Stimulated activated CD4-positive, alpha-beta T cell treated with anti-CD3 and anti-CD28 coated beads, TNF-alpha, amount 100 ng/mL, for 1 hour (primary cell): ENCODE data around the gene OR9G4.

Experiments used
- DNase-seq, 3 donors: peaks; one replicate each; pipeline ENCODE4 v3.0.0-alpha.2; 2020; ENCODE audit warnings: low read depth in 3 of 3, low spot score in 1 of 3

The OR9G4 gene

GRCh38 chr11:56748597-56748996 is at the start of gene OR9G4:
TSS of gene OR9G4 (minus strand) at chr11:56748697. CDS start at chr11:56743766, 4,931 bp downstream.
- DNase-seq = no peak

- no peak for DNase-seq
Observed at GRCh38 chr11:56783448-56784041, 35.0 kb upstream of the OR9G4 start.

- no peak for DNase-seq
Observed at GRCh38 chr11:56782167-56782847, 33.8 kb upstream of the OR9G4 start.

- no peak for DNase-seq
Observed at GRCh38 chr11:56776809-56777208, 28.3 kb upstream of the OR9G4 start.

GRCh38 chr11:56764976-56765375 is 16.5 kb upstream of the OR9G4 start:
- DNase-seq = no peak

- DNase-seq = no peak
Observed at GRCh38 chr11:56751480-56751879, 3.0 kb upstream of the OR9G4 start.

GRCh38 chr11:56750190-56750589 is 1.7 kb upstream of the OR9G4 start:
- DNase-seq = no peak

- no peak for DNase-seq
Observed at GRCh38 chr11:56740886-56741285, 7.6 kb downstream of the OR9G4 start.

- DNase-seq = no peak
Observed at GRCh38 chr11:56740107-56740506, 8.4 kb downstream of the OR9G4 start.

- no peak for DNase-seq
Observed at GRCh38 chr11:56720513-56720912, 28.0 kb downstream of the OR9G4 start.

GRCh38 chr11:56716379-56716854 is 32.1 kb downstream of the OR9G4 start:
- no peak for DNase-seq

GRCh38 chr11:56714206-56714605 is 34.3 kb downstream of the OR9G4 start:
- no peak for DNase-seq

GRCh38 chr11:56706486-56706885 is 42.0 kb downstream of the OR9G4 start:
- no peak for DNase-seq

- DNase-seq = no peak
Observed at GRCh38 chr11:56705784-56706396, 42.6 kb downstream of the OR9G4 start.

GRCh38 chr11:56700914-56701485 is 47.5 kb downstream of the OR9G4 start:
- DNase-seq = no peak

GRCh38 chr11:56700242-56700913 is 48.1 kb downstream of the OR9G4 start:
- no peak for DNase-seq

GRCh38 chr11:56698795-56699194 is 49.7 kb downstream of the OR9G4 start, which contains the start of gene OR9G1:
TSS of gene OR9G1 (plus strand) at chr11:56699095. CDS start at chr11:56700388, 1,293 bp downstream.
- no peak for DNase-seq

- DNase-seq = no peak
Observed at GRCh38 chr11:56693428-56693827, 55.1 kb downstream of the OR9G4 start.
